Activated naive CD4-positive, alpha-beta T cell treated with anti-CD3 and anti-CD28 coated beads, Interleukin-2, amount 50 U/mL, for 24 hours (primary cell): ENCODE data around the gene SPACA6.

Experiments used
- H3K27ac Mint-ChIP-seq: one replicate; pipeline ENCODE4 v1.8.0; 2021; ENCODE audit warnings: mild to moderate bottlenecking, mixed read lengths
- H3K27me3 Mint-ChIP-seq: one replicate; pipeline ENCODE4 v1.8.0; 2021; ENCODE audit warnings: mixed read lengths
- H3K36me3 Mint-ChIP-seq: one replicate; pipeline ENCODE4 v1.8.0; 2021; ENCODE audit warnings: mixed read lengths
- H3K4me1 Mint-ChIP-seq: one replicate; pipeline ENCODE4 v1.8.0; 2021; ENCODE audit warnings: mixed read lengths
- H3K4me3 Mint-ChIP-seq: one replicate; pipeline ENCODE4 v1.8.0; 2021; ENCODE audit warnings: mild to moderate bottlenecking, mixed read lengths
- H3K9me3 Mint-ChIP-seq: one replicate; pipeline ENCODE4 v1.8.0; 2021; ENCODE audit warnings: mixed read lengths

The SPACA6 gene

GRCh38 chr19:51680474-51680873 lies 12.7 kb upstream of the SPACA6 start:
- no peaks in the 10 kb centered on the region for H3K27me3 Mint-ChIP-seq

GRCh38 chr19:51681286-51681941 lies 11.7 kb upstream of the SPACA6 start:
- H3K4me1 Mint-ChIP-seq, result peaks cover 14% of the 10 kb centered on the region
- no peaks in the 10 kb centered on the region for H3K9me3 Mint-ChIP-seq
- no peaks in the 10 kb centered on the region for H3K27me3 Mint-ChIP-seq
- H3K36me3 Mint-ChIP-seq, result peaks cover 3% of the 10 kb centered on the region
- H3K27ac Mint-ChIP-seq, result no peak overlapping the region
- no peak overlapping the region for H3K4me3 Mint-ChIP-seq

More at GRCh38 chr19:51680474-51680873, 12.7 kb upstream of the SPACA6 start:
- no peaks in the 10 kb centered on the region for H3K9me3 Mint-ChIP-seq
- H3K36me3 Mint-ChIP-seq, result peaks cover 3% of the 10 kb centered on the region
- H3K4me1 Mint-ChIP-seq, result peaks cover 20% of the 10 kb centered on the region
- no peak overlapping the region for H3K27ac Mint-ChIP-seq
- no peak overlapping the region for H3K4me3 Mint-ChIP-seq

- H3K9me3 Mint-ChIP-seq, result no peaks in the 10 kb centered on the region
- H3K4me1 Mint-ChIP-seq, result peaks cover 13% of the 10 kb centered on the region
- no peak overlapping the region for H3K27ac Mint-ChIP-seq
- no peak overlapping the region for H3K4me3 Mint-ChIP-seq
- no peaks in the 10 kb centered on the region for H3K27me3 Mint-ChIP-seq
- peaks cover 3% of the 10 kb centered on the region for H3K36me3 Mint-ChIP-seq
Observed at GRCh38 chr19:51686171-51686570, 7.0 kb upstream of the SPACA6 start.

GRCh38 chr19:51687791-51688670 lies 5.1 kb upstream of the SPACA6 start:
- Mint-ChIP-seq H3K27ac (peak overlapping the region; percentile 48), H3K4me1 (peaks cover 20% of the 10 kb centered on the region), H3K36me3 (peaks cover 3% of the 10 kb centered on the region), H3K27me3 (no peaks in the 10 kb centered on the region), H3K9me3 (no peaks in the 10 kb centered on the region), H3K4me3 (peak overlapping the region; percentile 84)

GRCh38 chr19:51688671-51689571 lies 4.2 kb upstream of the SPACA6 start:
- peak overlapping the region; percentile 84 for H3K4me3 Mint-ChIP-seq
- no peaks in the 10 kb centered on the region for H3K9me3 Mint-ChIP-seq
- H3K27ac Mint-ChIP-seq, result peak overlapping the region; percentile 48
- H3K4me1 Mint-ChIP-seq, result peaks cover 20% of the 10 kb centered on the region
- peaks cover 3% of the 10 kb centered on the region for H3K36me3 Mint-ChIP-seq
- no peaks in the 10 kb centered on the region for H3K27me3 Mint-ChIP-seq

GRCh38 chr19:51689751-51690453 lies 3.2 kb upstream of the SPACA6 start:
- Mint-ChIP-seq H3K36me3 (peaks cover under 1% of the 10 kb centered on the region), H3K27ac (peak overlapping the region; percentile 84), H3K4me3 (peak overlapping the region; percentile 86), H3K4me1 (peaks cover 20% of the 10 kb centered on the region), H3K27me3 (no peaks in the 10 kb centered on the region), H3K9me3 (no peaks in the 10 kb centered on the region)

GRCh38 chr19:51690454-51691073 lies 2.6 kb upstream of the SPACA6 start:
- H3K9me3 Mint-ChIP-seq, result no peaks in the 10 kb centered on the region
- H3K4me1 Mint-ChIP-seq, result peaks cover 20% of the 10 kb centered on the region
- H3K36me3 Mint-ChIP-seq, result no peaks in the 10 kb centered on the region
- H3K27ac Mint-ChIP-seq, result peak overlapping the region; percentile 84
- peak overlapping the region; percentile 86 for H3K4me3 Mint-ChIP-seq
- no peaks in the 10 kb centered on the region for H3K27me3 Mint-ChIP-seq

GRCh38 chr19:51691074-51691583 lies 2.0 kb upstream of the SPACA6 start:
- Mint-ChIP-seq H3K27me3 (no peaks in the 10 kb centered on the region), H3K36me3 (no peaks in the 10 kb centered on the region), H3K4me1 (peaks cover 20% of the 10 kb centered on the region), H3K27ac (peak overlapping the region; percentile 1), H3K4me3 (peak overlapping the region; percentile 60), H3K9me3 (no peaks in the 10 kb centered on the region)

GRCh38 chr19:51691584-51692428 lies 1.3 kb upstream of the SPACA6 start:
- no peaks in the 10 kb centered on the region for H3K36me3 Mint-ChIP-seq
- H3K4me3 Mint-ChIP-seq, result peak overlapping the region; percentile 60
- H3K27ac Mint-ChIP-seq, result peak overlapping the region; percentile 6
- no peaks in the 10 kb centered on the region for H3K9me3 Mint-ChIP-seq
- no peaks in the 10 kb centered on the region for H3K27me3 Mint-ChIP-seq
- peaks cover 20% of the 10 kb centered on the region for H3K4me1 Mint-ChIP-seq

- Mint-ChIP-seq H3K4me3 (no peak overlapping the region), H3K27ac (no peak overlapping the region), H3K4me1 (peaks cover 20% of the 10 kb centered on the region), H3K27me3 (no peaks in the 10 kb centered on the region), H3K36me3 (no peaks in the 10 kb centered on the region), H3K9me3 (no peaks in the 10 kb centered on the region)
Observed at GRCh38 chr19:51692468-51692867, 662 bp upstream of the SPACA6 start.

GRCh38 chr19:51693819-51694218 lies 689 bp downstream of the SPACA6 start:
- H3K9me3 Mint-ChIP-seq, result no peaks in the 10 kb centered on the region
- no peaks in the 10 kb centered on the region for H3K27me3 Mint-ChIP-seq
- no peak overlapping the region for H3K4me3 Mint-ChIP-seq
- H3K27ac Mint-ChIP-seq, result no peak overlapping the region
- H3K4me1 Mint-ChIP-seq, result peaks cover 14% of the 10 kb centered on the region
- H3K36me3 Mint-ChIP-seq, result peaks cover 3% of the 10 kb centered on the region

- peaks cover 3% of the 10 kb centered on the region for H3K36me3 Mint-ChIP-seq
- no peaks in the 10 kb centered on the region for H3K9me3 Mint-ChIP-seq
- H3K4me3 Mint-ChIP-seq, result no peak overlapping the region
- no peak overlapping the region for H3K27ac Mint-ChIP-seq
- H3K4me1 Mint-ChIP-seq, result peaks cover 14% of the 10 kb centered on the region
- no peaks in the 10 kb centered on the region for H3K27me3 Mint-ChIP-seq
Observed at GRCh38 chr19:51694318-51695085, 1.4 kb downstream of the SPACA6 start.

- Mint-ChIP-seq H3K36me3 (peaks cover 3% of the 10 kb centered on the region), H3K27me3 (no peaks in the 10 kb centered on the region), H3K4me3 (no peak overlapping the region), H3K4me1 (peaks cover 13% of the 10 kb centered on the region), H3K27ac (no peak overlapping the region), H3K9me3 (no peaks in the 10 kb centered on the region)
Observed at GRCh38 chr19:51695088-51695487, 2.0 kb downstream of the SPACA6 start.
